NCI-H146 treated with DMSO at 0.1 percent for 48 hours (cell line): ENCODE results near the gene SLC25A34.
"Not testable (repeated sequence)": the region's sequence is repeated elsewhere in the genome, so short reads cannot be mapped to it uniquely, and the experiment has no call there.

Experiments
- DNase-seq: peaks from one replicate; lab custom pipeline; 2025; ENCODE audit not compliant: unreplicated experiment; lab: John Stamatoyannopoulos, UW

The SLC25A34 gene

GRCh38 chr1:15736038-15736891 lies at the start of gene SLC25A34:
SLC25A34 (plus strand) TSS chr1:15736258; CDS start chr1:15736486, 228 bp downstream.
- no peak for DNase-seq

- DNase-seq: no peak
These were observed 48.6 kb upstream of the SLC25A34 start for GRCh38 chr1:15687446-15687845.

- no peak for DNase-seq
These were observed 45.7 kb upstream of the SLC25A34 start for GRCh38 chr1:15690317-15690716.

- no peak for DNase-seq
These were observed 44.5 kb upstream of the SLC25A34 start for GRCh38 chr1:15691434-15692032.

- no peak for DNase-seq
These were observed 43.9 kb upstream of the SLC25A34 start for GRCh38 chr1:15692121-15692682.

GRCh38 chr1:15693371-15693770 lies 42.7 kb upstream of the SLC25A34 start:
- DNase-seq: no peak

GRCh38 chr1:15696956-15697521 lies 39.0 kb upstream of the SLC25A34 start:
- no peak for DNase-seq

GRCh38 chr1:15698201-15698600 lies 37.9 kb upstream of the SLC25A34 start:
- DNase-seq: no peak

GRCh38 chr1:15699321-15699720 lies 36.7 kb upstream of the SLC25A34 start:
- not testable (repeated sequence) for DNase-seq

GRCh38 chr1:15700508-15700907 lies 35.5 kb upstream of the SLC25A34 start:
- no peak for DNase-seq

GRCh38 chr1:15701784-15702183 lies 34.3 kb upstream of the SLC25A34 start:
- DNase-seq: no peak

GRCh38 chr1:15702722-15703550 lies 33.1 kb upstream of the SLC25A34 start:
- no peak for DNase-seq

GRCh38 chr1:15703562-15703961 lies 32.5 kb upstream of the SLC25A34 start:
- no peak for DNase-seq

- DNase-seq: no peak
These were observed 31.4 kb upstream of the SLC25A34 start for GRCh38 chr1:15704526-15705183.

- no peak for DNase-seq
These were observed 30.9 kb upstream of the SLC25A34 start for GRCh38 chr1:15705184-15705566.

- DNase-seq: no peak
These were observed 29.3 kb upstream of the SLC25A34 start for GRCh38 chr1:15706751-15707150.

- no peak for DNase-seq
These were observed 28.7 kb upstream of the SLC25A34 start for GRCh38 chr1:15707239-15707925.

- DNase-seq: no peak
These were observed 27.4 kb upstream of the SLC25A34 start for GRCh38 chr1:15708486-15709137.

- no peak for DNase-seq
These were observed 26.8 kb upstream of the SLC25A34 start for GRCh38 chr1:15709226-15709625.
